ENCODE results near the gene ACTN4.

DNA sequence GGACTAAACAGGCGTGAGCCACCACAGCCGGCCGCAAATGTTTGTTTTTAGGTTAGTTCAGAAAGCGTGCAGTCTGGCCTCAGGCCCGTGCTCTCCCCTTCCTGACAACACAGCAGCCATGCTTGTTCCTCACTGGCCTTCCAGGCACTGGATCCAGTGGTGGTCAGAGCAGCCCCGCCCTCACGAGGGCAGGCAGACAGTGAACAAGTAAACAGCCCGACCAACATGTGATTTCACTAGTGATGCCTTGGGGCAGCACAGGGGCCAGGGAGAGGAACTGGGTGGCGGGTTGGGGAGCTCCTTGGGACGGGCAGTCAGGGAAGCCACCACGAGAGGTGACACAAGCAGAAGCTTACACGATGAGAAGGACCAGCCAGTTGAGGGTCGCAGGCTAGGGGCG is 56.1 kb downstream of the ACTN4 start:
- TF ChIP-seq, protein P1, sequence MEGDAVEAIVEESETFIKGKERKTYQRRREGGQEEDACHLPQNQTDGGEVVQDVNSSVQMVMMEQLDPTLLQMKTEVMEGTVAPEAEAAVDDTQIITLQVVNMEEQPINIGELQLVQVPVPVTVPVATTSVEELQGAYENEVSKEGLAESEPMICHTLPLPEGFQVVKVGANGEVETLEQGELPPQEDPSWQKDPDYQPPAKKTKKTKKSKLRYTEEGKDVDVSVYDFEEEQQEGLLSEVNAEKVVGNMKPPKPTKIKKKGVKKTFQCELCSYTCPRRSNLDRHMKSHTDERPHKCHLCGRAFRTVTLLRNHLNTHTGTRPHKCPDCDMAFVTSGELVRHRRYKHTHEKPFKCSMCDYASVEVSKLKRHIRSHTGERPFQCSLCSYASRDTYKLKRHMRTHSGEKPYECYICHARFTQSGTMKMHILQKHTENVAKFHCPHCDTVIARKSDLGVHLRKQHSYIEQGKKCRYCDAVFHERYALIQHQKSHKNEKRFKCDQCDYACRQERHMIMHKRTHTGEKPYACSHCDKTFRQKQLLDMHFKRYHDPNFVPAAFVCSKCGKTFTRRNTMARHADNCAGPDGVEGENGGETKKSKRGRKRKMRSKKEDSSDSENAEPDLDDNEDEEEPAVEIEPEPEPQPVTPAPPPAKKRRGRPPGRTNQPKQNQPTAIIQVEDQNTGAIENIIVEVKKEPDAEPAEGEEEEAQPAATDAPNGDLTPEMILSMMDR (IDR thresholded peaks at IDR 0.05; ENCODE audit: borderline replicate concordance, extremely low read depth, low read length, poor library complexity, severe bottlenecking) = no peak
- TF ChIP-seq EZH2 (IDR thresholded peaks at IDR 0.05; ENCODE audit: borderline replicate concordance, low read depth, low read length, severe bottlenecking) = no peak

All from DND-41 (cell line).